Activated T-helper 2 cell treated with anti-CD3 and anti-CD28 coated beads, Interferon-gamma antibody, Interleukin-2, Interleukin-4, amounts not matched to agents 10 μg/mL and 5 μg/mL and 100 μg/mL, durations not matched to agents 14 hours and 24 hours and 36 hours (primary cell): Measurements from ENCODE around the gene TMEM101. TPM values are rescaled to one million over a fixed set of nuclear protein-coding genes. Genes with fewer than 3 reads are reported as not detected.
"Not testable (repeated sequence)": the region's sequence is repeated elsewhere in the genome, so short reads cannot be mapped to it uniquely, and the experiment has no call there.

Experiments
- DNase-seq: peaks from one replicate; pipeline ENCODE4 v3.0.0; 2021; ENCODE audit warnings: low spot score
- H3K27ac Mint-ChIP-seq: one replicate; pipeline ENCODE4 v1.8.0; 2021; ENCODE audit warnings: mixed read lengths
- H3K27me3 Mint-ChIP-seq: one replicate; pipeline ENCODE4 v1.8.0; 2021; ENCODE audit warnings: low read depth, mixed read lengths
- H3K36me3 Mint-ChIP-seq: one replicate; pipeline ENCODE4 v1.8.0; 2021; ENCODE audit warnings: low read depth, mixed read lengths
- H3K4me1 Mint-ChIP-seq: one replicate; pipeline ENCODE4 v1.8.0; 2021; ENCODE audit warnings: low read depth, mixed read lengths
- H3K4me3 Mint-ChIP-seq: one replicate; pipeline ENCODE4 v1.8.0; 2021; ENCODE audit warnings: low read depth, mild to moderate bottlenecking, moderate library complexity, mixed read lengths
- H3K9me3 Mint-ChIP-seq: one replicate; pipeline ENCODE4 v1.8.0; 2021; ENCODE audit warnings: mixed read lengths
- intact Hi-C: fragments of 100-400 bp; cut with micrococcal nuclease; formaldehyde crosslinking; loops from one replicate; pipeline ENCODE4 v1.15.1; 2023
- total RNA-seq: library from RNA; stranded (reverse); gene quantifications from 2 replicates; pipeline ENCODE4 v1.2.3, GENCODE V29; 2022

Gene TMEM101
- total RNA-seq, 1 donor from 2014 or later, result 29.5 TPM

DNA sequence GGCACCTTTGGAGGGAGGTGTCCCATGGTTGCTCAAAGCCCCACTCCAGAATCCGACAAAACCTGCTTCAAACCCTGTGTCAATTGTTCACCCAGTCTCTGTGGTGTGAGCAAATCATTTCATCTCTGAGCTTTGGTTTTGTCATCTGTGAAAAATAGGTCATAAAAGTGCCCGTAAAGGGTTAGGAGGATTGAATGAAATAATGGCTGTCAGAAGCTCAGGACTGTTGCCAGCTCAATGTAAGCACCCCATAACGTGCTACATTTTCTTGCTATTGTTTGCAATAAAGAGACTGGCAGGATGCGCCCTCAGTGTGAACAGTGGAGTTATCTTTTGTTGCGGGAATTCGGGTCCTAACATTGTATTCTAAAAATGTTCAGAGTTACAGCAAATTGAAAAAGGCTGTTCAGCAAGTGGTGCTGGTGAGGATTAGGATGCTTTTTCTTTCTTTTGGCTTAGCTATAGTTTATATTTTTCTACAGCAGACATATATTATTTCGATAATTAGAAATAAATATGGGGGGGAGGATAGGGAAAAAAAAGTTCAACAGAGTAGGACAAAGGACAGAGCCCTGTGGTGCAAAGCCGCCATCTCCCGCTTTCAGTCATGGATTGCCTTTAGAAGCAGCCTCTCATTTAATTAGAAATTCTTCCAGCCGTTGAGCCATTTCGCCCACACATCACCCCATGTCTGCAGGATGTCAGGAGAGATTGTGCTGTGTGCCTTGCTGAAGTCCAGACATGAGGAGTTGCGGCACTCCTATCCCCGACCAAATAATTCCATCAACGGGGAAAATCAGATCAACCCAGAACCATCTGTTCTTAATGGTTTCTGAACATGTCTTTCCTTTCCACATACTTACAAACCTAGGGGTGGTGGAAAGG, 40.1 kb downstream of the TMEM101 start:
- no peak overlapping the region for H3K27ac Mint-ChIP-seq
- no peaks in the 10 kb centered on the region for H3K36me3 Mint-ChIP-seq
- H3K4me1 Mint-ChIP-seq, result peaks cover 5% of the 10 kb centered on the region
- peaks cover 10% of the 10 kb centered on the region for H3K27me3 Mint-ChIP-seq
- no peaks in the 10 kb centered on the region for H3K9me3 Mint-ChIP-seq
- no peak overlapping the region for H3K4me3 Mint-ChIP-seq
- intact Hi-C loops, result no loop called here
- no peak for DNase-seq

DNA sequence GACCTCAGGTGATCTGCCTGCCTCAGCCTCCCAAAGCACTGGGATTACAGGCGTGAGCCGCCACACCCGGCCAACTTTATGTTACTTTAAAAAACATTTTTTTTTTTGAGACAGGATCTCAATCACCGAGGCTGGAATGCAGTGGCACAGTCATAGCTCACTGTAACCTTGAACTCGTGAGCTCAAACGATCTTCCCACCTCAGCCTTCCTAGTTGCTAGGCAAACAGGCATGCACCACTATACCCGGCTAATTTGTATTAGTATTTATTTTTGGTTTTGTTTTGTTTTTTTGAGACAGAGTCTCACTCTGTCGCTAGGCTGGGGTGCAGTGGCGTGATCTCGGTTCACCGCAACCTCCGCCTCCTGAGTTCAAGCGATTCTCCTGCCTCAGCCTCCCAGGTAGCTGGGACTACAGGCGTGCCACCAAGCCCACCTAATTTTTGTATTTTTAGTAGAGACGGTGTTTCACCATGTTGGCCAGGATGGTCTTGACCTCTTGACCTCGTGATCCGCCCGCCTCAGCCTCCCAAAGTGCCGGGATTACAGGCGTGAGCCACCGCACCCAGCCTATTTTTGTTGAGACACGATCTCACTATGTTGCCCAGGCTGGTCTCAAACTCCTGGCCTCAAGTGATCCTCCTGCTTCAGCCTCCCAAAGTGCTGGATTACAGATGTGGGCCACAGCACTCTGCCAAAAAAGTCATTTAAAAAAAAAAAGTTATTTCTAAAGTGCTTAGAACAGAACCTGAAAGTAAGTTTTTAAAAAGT, 42.1 kb downstream of the TMEM101 start:
- DNase-seq, H3K9me3 Mint-ChIP-seq, H3K27me3 Mint-ChIP-seq, intact Hi-C loops, H3K4me1 Mint-ChIP-seq, H3K4me3 Mint-ChIP-seq, H3K27ac Mint-ChIP-seq, H3K36me3 Mint-ChIP-seq: not testable (repeated sequence)

GRCh38 chr17:43971436-43971835, 43.3 kb downstream of the TMEM101 start:
- peaks cover 13% of the 10 kb centered on the region for H3K27me3 Mint-ChIP-seq
- H3K27ac Mint-ChIP-seq, H3K9me3 Mint-ChIP-seq: not testable (repeated sequence)

GRCh38 chr17:43970366-43970765, 44.4 kb downstream of the TMEM101 start:
- peaks cover 5% of the 10 kb centered on the region for H3K4me1 Mint-ChIP-seq
- peaks cover 19% of the 10 kb centered on the region for H3K27me3 Mint-ChIP-seq
- no peak for DNase-seq
- no peak overlapping the region for H3K4me3 Mint-ChIP-seq
- intact Hi-C loops, result no loop called here
- no peak overlapping the region for H3K27ac Mint-ChIP-seq
- H3K9me3 Mint-ChIP-seq, result no peaks in the 10 kb centered on the region
- no peaks in the 10 kb centered on the region for H3K36me3 Mint-ChIP-seq

More at GRCh38 chr17:43971436-43971835, 43.3 kb downstream of the TMEM101 start:
- H3K4me1 Mint-ChIP-seq, DNase-seq, H3K4me3 Mint-ChIP-seq, H3K36me3 Mint-ChIP-seq, intact Hi-C loops: not testable (repeated sequence)

- Mint-ChIP-seq H3K27me3 (peaks cover 19% of the 10 kb centered on the region), H3K4me1 (peaks cover 5% of the 10 kb centered on the region), H3K9me3 (no peaks in the 10 kb centered on the region), H3K36me3 (no peaks in the 10 kb centered on the region), H3K27ac (no peak overlapping the region), H3K4me3 (no peak overlapping the region)
- DNase-seq, result no peak
- intact Hi-C loops, result no loop called here
These were observed 47.4 kb downstream of the TMEM101 start for GRCh38 chr17:43967251-43967875.

DNA sequence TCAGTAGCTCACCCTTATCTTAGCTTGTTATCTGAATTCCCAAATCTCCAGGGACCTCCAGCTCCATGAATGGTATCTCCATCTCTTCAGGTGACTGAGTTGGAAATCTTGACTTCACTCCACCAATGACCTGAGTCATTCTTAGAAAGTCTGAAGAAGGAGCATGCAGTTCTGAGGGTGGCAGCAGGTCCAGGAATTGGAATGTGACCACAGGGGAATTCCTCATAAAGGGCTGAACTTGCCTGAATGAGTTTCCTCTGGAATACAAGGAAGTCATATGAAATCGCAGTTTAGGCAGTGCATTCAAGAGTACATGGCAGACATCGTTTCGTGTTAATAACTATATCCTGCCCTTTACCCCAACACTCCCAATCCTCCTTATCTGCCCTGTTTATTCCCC, 48.5 kb downstream of the TMEM101 start:
- no peak overlapping the region for H3K4me3 Mint-ChIP-seq
- H3K27ac Mint-ChIP-seq, result no peak overlapping the region
- no peaks in the 10 kb centered on the region for H3K9me3 Mint-ChIP-seq
- no peaks in the 10 kb centered on the region for H3K4me1 Mint-ChIP-seq
- intact Hi-C loops, result no loop called here
- DNase-seq, result no peak
- H3K27me3 Mint-ChIP-seq, result peaks cover 20% of the 10 kb centered on the region
- no peaks in the 10 kb centered on the region for H3K36me3 Mint-ChIP-seq

- DNase-seq, result no peak
- intact Hi-C loops, result no loop called here
- Mint-ChIP-seq H3K4me3 (no peak overlapping the region), H3K4me1 (no peaks in the 10 kb centered on the region), H3K9me3 (no peaks in the 10 kb centered on the region), H3K27ac (no peak overlapping the region), H3K36me3 (no peaks in the 10 kb centered on the region), H3K27me3 (peaks cover 20% of the 10 kb centered on the region)
These were observed 52.3 kb downstream of the TMEM101 start for GRCh38 chr17:43962479-43962878.

DNA sequence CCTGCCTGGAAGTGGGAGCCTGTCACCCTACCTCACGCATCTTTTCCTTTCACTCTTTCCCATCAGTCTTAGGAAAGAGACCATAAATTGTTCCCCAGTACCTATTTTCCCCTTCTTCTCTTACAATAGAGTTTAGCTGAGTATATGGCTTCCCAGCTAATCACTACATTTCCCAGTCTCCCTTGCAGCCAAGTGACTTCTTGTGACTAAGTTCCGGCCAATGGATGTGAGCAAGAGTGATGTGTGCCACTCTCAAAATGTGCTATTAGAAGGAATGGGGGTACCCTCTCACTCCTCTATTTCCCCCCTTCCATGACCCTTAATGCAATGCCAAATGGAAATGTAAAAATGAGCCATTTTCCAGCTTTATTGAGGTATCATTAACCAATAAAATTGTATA, 52.8 kb downstream of the TMEM101 start:
- H3K4me1 Mint-ChIP-seq, result no peaks in the 10 kb centered on the region
- no peak for DNase-seq
- no peaks in the 10 kb centered on the region for H3K36me3 Mint-ChIP-seq
- H3K27me3 Mint-ChIP-seq, result peaks cover 20% of the 10 kb centered on the region
- intact Hi-C loops, result no loop called here
- H3K27ac Mint-ChIP-seq, result no peak overlapping the region
- H3K9me3 Mint-ChIP-seq, result no peaks in the 10 kb centered on the region
- no peak overlapping the region for H3K4me3 Mint-ChIP-seq

- DNase-seq, H3K9me3 Mint-ChIP-seq, H3K4me1 Mint-ChIP-seq, H3K36me3 Mint-ChIP-seq, H3K27ac Mint-ChIP-seq, H3K4me3 Mint-ChIP-seq, intact Hi-C loops: not testable (repeated sequence)
- H3K27me3 Mint-ChIP-seq, result peaks cover 16% of the 10 kb centered on the region
These were observed 53.5 kb downstream of the TMEM101 start for GRCh38 chr17:43961292-43961691.

Other genes with a start within 250 kb of the TMEM101 start
- gene DUSP3, start 236.0 kb downstream of the TMEM101 start, total RNA-seq, result 12.6 and 14.8 TPM in 2 replicates
- gene CFAP97D1, start 234.5 kb downstream of the TMEM101 start, total RNA-seq, result not detected in 2 replicates
- 0.14 and 0.21 TPM in 2 replicates for gene MPP3, start 181.8 kb downstream of the TMEM101 start, total RNA-seq
- gene CD300LG, start 167.8 kb downstream of the TMEM101 start, total RNA-seq, result not detected in 2 replicates
- gene MPP2, start 107.4 kb downstream of the TMEM101 start, total RNA-seq, result 1.2 and 1.4 TPM in 2 replicates
- gene PPY, start 72.5 kb downstream of the TMEM101 start, total RNA-seq, result not detected in 2 replicates
- 0.18 TPM in 1 of 2 replicates, not detected in the other for gene PYY, start 61.0 kb downstream of the TMEM101 start, total RNA-seq
- 0.28 and 0.82 TPM in 2 replicates for gene NAGS, start 10.3 kb downstream of the TMEM101 start, total RNA-seq
- 81.4 and 88.4 TPM in 2 replicates for gene LSM12, start 51.7 kb upstream of the TMEM101 start, total RNA-seq
- 36.3 and 39.2 TPM in 2 replicates for gene G6PC3, start 55.8 kb upstream of the TMEM101 start, total RNA-seq
- gene HDAC5, start 108.7 kb upstream of the TMEM101 start, total RNA-seq, result 18.7 and 19.9 TPM in 2 replicates
- 20.7 and 24.1 TPM in 2 replicates for gene HROB, start 127.0 kb upstream of the TMEM101 start, total RNA-seq
- 0.21 and 0.59 TPM in 2 replicates for gene ASB16, start 155.7 kb upstream of the TMEM101 start, total RNA-seq
- gene TMUB2, start 172.0 kb upstream of the TMEM101 start, total RNA-seq, result 20.4 and 20.9 TPM in 2 replicates
- 107 and 113 TPM in 2 replicates for gene ATXN7L3, start 184.9 kb upstream of the TMEM101 start, total RNA-seq
- gene UBTF, start 204.7 kb upstream of the TMEM101 start, total RNA-seq, result 177 and 181 TPM in 2 replicates